HG03354 (cell line): ENCODE measurements around the gene LEPR.
"Not testable (repeated sequence)": the region's sequence is repeated elsewhere in the genome, so short reads cannot be mapped to it uniquely, and the experiment has no call there.

Experiments used
- ATAC-seq: cut with Tn5 transposase; IDR thresholded peaks from one replicate; pipeline ENCODE4 v1.9.1; 2021; ENCODE audit warnings: mild to moderate bottlenecking; ENCODE audit not compliant: unreplicated experiment, poor library complexity, severe bottlenecking

Gene LEPR

GRCh38 chr1:65434255-65434654 lies 13.8 kb downstream of the LEPR start:
- no peak for ATAC-seq

GRCh38 chr1:65434760-65435159 lies 14.3 kb downstream of the LEPR start:
- no peak for ATAC-seq

- no peak for ATAC-seq
These were observed 15.5 kb downstream of the LEPR start for GRCh38 chr1:65435987-65436386.

GRCh38 chr1:65437616-65438015 lies 17.1 kb downstream of the LEPR start:
- no peak for ATAC-seq

- ATAC-seq, result no peak
These were observed 19.9 kb downstream of the LEPR start for GRCh38 chr1:65440322-65440900.

- no peak for ATAC-seq
These were observed 20.4 kb downstream of the LEPR start for GRCh38 chr1:65440915-65441314.

GRCh38 chr1:65441464-65441863 lies 21.0 kb downstream of the LEPR start:
- no peak for ATAC-seq

GRCh38 chr1:65442442-65442841 lies 22.0 kb downstream of the LEPR start:
- no peak for ATAC-seq

GRCh38 chr1:65443647-65444046 lies 23.2 kb downstream of the LEPR start:
- no peak for ATAC-seq

- ATAC-seq, result no peak
These were observed 23.7 kb downstream of the LEPR start for GRCh38 chr1:65444128-65444640.

GRCh38 chr1:65445837-65446236 lies 25.4 kb downstream of the LEPR start:
- ATAC-seq, result no peak

GRCh38 chr1:65449214-65449823 lies 28.9 kb downstream of the LEPR start:
- no peak for ATAC-seq

- ATAC-seq, result not testable (repeated sequence)
These were observed 35.2 kb downstream of the LEPR start for GRCh38 chr1:65455678-65456077.

- no peak for ATAC-seq
These were observed 36.0 kb downstream of the LEPR start for GRCh38 chr1:65456481-65456880.

GRCh38 chr1:65457868-65458267 lies 37.4 kb downstream of the LEPR start:
- ATAC-seq, result no peak

- peak; percentile 31 for ATAC-seq
These were observed 38.4 kb downstream of the LEPR start for GRCh38 chr1:65458730-65459396.

- peak; percentile 79 for ATAC-seq
These were observed 38.9 kb downstream of the LEPR start for GRCh38 chr1:65459397-65459768.

GRCh38 chr1:65465837-65466236 lies 45.4 kb downstream of the LEPR start:
- not testable (repeated sequence) for ATAC-seq

- no peak for ATAC-seq
These were observed 47.1 kb downstream of the LEPR start for GRCh38 chr1:65467536-65467935.

GRCh38 chr1:65469126-65469888 lies 48.8 kb downstream of the LEPR start:
- no peak for ATAC-seq
